WI38 (cell line): ENCODE measurements around the gene ALG13.
A peak's percentile ranks its signal among the peaks of the same experiment; 100 is the strongest.

Source experiments
- H3K4me3 ChIP-seq: 2 replicates; pipeline ENCODE4 v1.5.1; 2011; ENCODE audit warnings: low read depth, mild to moderate bottlenecking, control low read depth, low read length
- TF ChIP-seq, protein P1 (sequence below): IDR thresholded peaks from 2 replicates; pipeline ENCODE4 v1.5.1; 2012; ENCODE audit warnings: low read depth, mild to moderate bottlenecking, control low read depth, low read length

ALG13 gene

DNA sequence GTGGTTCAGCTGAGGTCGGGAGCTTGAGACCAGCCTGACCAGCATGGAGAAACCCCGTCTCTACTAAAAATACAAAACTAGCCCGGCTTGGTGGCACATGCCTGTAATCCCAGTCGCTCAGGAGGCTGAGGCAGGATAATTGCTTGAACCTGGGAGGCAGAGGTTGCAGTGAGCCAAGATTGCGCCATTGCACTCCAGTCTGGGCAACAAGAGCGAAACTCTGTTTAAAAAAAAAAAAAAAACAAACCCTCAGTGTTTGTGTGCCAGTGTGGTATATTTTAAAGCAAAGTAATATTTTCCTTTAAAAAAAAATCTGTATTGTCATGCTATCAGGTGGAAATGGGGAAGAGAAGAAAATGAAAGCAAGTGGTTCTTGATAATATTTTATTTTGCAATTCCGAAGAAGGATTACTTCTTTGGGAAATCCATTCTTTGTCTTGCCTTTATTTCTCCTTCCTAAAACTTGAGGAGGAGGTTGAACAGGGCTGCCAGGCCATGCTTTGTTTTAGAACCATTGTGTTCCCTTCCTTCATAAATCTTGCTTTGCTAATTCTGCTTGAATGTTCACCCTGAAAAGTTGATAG lies 14.4 kb downstream of the ALG13 start:
- no peak overlapping the region for H3K4me3 ChIP-seq
- TF ChIP-seq, protein P1, sequence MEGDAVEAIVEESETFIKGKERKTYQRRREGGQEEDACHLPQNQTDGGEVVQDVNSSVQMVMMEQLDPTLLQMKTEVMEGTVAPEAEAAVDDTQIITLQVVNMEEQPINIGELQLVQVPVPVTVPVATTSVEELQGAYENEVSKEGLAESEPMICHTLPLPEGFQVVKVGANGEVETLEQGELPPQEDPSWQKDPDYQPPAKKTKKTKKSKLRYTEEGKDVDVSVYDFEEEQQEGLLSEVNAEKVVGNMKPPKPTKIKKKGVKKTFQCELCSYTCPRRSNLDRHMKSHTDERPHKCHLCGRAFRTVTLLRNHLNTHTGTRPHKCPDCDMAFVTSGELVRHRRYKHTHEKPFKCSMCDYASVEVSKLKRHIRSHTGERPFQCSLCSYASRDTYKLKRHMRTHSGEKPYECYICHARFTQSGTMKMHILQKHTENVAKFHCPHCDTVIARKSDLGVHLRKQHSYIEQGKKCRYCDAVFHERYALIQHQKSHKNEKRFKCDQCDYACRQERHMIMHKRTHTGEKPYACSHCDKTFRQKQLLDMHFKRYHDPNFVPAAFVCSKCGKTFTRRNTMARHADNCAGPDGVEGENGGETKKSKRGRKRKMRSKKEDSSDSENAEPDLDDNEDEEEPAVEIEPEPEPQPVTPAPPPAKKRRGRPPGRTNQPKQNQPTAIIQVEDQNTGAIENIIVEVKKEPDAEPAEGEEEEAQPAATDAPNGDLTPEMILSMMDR: no peak

DNA sequence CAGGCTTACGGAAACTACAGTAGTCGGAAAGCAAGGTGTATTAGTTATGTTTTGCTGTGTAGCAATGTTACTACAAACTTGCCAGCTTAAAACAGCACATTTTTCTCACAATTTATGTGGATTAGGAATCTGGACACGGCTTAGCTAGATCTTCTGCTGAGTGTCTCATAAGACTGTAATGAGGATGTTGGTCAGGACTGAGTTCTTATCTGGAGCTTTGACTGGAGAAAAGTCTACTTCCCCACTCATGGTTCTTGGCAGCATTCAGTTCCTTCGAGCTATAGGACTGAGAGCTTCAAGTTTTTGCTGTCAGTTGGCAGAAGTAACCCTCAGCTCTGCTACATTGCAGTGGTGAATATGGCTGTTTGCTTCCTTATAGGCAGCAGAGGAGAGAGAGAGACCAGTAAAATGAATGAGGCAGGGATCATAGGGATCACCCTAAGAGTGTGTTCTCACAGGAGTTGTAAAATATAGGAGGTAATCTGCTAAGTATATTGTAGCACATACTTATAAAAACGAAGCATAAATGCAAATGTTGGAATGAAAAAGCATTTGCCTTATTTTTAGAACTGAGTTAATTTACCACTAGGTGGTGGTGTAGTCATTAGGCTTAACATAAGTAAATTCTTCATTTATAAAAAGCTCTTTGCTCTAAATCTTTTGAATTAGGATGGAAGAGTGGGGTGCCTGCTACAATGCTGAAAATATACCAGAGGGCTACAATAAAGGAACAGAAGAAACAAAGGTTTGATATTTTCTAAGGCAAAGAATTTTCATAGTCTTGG lies 38.6 kb downstream of the ALG13 start:
- TF ChIP-seq, protein P1: peak; percentile 4; the same call in 1 of the 2 replicates
- no peak overlapping the region for H3K4me3 ChIP-seq

DNA sequence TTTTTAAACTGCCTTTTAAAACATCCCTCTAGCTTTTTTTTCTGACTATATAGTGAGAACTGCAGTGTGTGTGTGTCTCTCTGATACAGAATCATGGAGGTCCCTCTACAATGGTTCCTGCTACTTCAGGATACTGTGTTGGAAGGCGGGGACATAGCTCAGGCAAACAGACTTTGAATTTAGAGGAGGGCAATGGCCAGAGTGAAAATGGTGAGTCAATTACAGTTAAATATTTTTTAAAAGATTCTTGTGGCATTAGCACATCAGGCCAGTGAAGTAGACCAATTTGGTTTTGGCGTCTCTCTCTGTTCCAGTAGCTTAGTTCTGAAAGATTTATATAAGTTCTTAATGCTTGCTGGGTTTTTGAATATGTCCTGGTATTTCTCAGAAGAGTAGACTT lies 47.1 kb downstream of the ALG13 start:
- TF ChIP-seq, protein P1: no peak
- no peak overlapping the region for H3K4me3 ChIP-seq

DNA sequence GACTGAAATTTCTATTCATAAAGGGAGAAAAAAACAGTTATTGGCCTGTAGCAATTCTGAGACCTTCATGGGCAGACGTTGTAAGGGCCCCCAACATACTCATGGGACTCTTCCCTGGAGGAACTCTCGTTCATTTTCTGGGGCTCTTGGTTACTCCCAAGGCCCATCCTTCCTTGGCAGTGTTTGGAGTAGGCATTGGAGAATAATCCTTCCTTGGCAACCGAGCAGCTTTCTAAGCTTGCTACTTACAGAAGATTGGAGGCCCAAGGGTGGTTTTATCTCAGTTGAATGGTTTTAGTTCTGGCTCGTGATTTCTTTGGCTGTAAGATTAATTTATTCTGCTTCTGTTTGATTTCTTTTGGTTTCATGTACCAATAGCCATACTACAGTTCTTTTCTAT lies 50.4 kb downstream of the ALG13 start:
- TF ChIP-seq, protein P1: no peak
- no peak overlapping the region for H3K4me3 ChIP-seq

DNA sequence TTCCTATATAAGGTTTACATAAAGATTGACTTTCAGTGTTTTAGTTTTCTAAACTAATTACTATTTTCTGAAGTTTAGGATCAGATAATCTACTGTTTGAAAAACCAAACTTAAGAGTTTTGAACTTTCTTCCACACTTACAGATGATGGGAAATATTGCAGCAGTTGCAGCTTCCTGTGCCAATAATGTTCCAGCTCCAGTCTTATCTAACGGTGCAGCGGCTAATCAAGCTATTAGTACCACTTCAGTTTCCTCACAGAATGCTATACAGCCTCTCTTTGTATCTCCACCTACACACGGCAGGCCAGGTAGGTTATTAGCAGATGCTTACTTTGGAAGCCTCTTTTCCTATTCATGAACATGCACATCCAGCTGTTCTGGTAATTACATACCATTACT lies 55.6 kb downstream of the ALG13 start:
- H3K4me3 ChIP-seq: no peak overlapping the region
- TF ChIP-seq, protein P1: no peak

DNA sequence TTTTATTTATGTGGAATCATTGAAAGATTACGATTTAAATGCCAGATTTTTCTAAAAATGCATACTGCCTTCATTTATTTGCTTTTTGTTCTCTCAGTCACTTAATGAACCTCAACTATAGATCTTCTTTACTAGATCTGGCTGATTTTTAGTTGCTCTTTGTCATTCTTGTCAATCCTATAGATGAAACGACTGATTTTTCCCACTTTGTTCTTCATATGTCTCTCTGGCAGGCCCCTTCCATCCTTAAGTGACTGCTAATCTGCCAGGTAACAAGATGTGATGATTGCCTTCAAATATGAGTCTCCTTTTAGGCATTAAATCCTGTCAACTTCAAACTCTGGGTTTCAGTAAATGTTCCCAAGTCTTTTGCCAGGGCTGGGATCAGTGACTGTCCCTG lies 61.0 kb downstream of the ALG13 start:
- no peak overlapping the region for H3K4me3 ChIP-seq
- TF ChIP-seq, protein P1: no peak

DNA sequence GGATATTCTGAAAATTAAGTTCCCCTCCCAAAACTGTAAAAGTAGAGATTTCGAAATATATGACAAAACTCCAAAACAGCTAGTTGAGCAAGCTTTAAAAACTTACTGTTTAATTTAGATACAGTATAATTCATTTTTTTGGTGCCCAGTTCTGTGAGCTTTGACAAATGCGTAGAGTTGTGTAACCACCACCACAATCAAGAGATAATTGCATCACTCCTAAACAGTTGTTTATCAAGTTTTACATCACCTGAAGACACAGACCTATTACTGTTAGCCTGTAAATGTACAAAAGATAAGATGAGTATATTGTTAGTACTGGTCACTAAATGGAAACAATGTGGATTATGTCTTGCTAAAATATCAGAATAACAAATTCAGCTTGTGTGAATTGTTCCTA lies 62.3 kb downstream of the ALG13 start:
- H3K4me3 ChIP-seq: no peak overlapping the region
- TF ChIP-seq, protein P1: no peak
